DND-41 (cell line): ENCODE measurements around the gene TJP2.

Experiments
- ATAC-seq: fragments of 200-7000 bp; cut with Tn5 transposase; 3 replicates; pipeline ENCODE4 v1.9.1; 2021; ENCODE audit warnings: low read depth; ENCODE audit not compliant: insufficient read depth
- DNase-seq: peaks from one replicate; pipeline ENCODE4 v3.0.0-alpha.2; 2020
- H2AFZ ChIP-seq: 2 replicates; pipeline ENCODE4 v1.6.0; 2012; ENCODE audit warnings: low read depth, low read length
- H3K27ac ChIP-seq: 2 replicates; pipeline ENCODE4 v1.5.1; 2012; ENCODE audit warnings: low read length, inconsistent platforms
- H3K27me3 ChIP-seq: fragments of 200-600 bp; sonication (generic); 2 replicates; pipeline ENCODE4 v1.6.0; 2012; ENCODE audit warnings: low read length, mild to moderate bottlenecking, inconsistent platforms; ENCODE audit not compliant: insufficient read depth, poor library complexity
- H3K36me3 ChIP-seq: 2 replicates; pipeline ENCODE4 v1.5.1; 2012; ENCODE audit warnings: low read length, inconsistent platforms; ENCODE audit not compliant: insufficient read depth
- H3K4me1 ChIP-seq: 2 replicates; pipeline ENCODE4 v1.5.1; 2012; ENCODE audit warnings: mild to moderate bottlenecking, low read length; ENCODE audit not compliant: insufficient read depth
- H3K4me2 ChIP-seq: 2 replicates; pipeline ENCODE4 v1.6.0; 2012; ENCODE audit warnings: mild to moderate bottlenecking, moderate library complexity, low read length, inconsistent platforms; ENCODE audit not compliant: insufficient read depth
- H3K4me3 ChIP-seq, 2 experiments: fragments of 200-600 bp in 1 of 2; shearing (Covaris generic) in 1 of 2; 2 replicates each; pipeline ENCODE4 v1.5.1; 2012 to 2016; ENCODE audit warnings: inconsistent platforms in 2 of 2, low read length in 2 of 2, mild to moderate bottlenecking in 2 of 2, low read depth in 1 of 2, moderate library complexity in 1 of 2
- H3K79me2 ChIP-seq: 2 replicates; pipeline ENCODE4 v1.6.0; 2012; ENCODE audit warnings: low read length, inconsistent platforms; ENCODE audit not compliant: insufficient read depth
- H3K9ac ChIP-seq: 2 replicates; pipeline ENCODE4 v1.6.0; 2012; ENCODE audit warnings: low read depth, mild to moderate bottlenecking, inconsistent platforms, low read length, moderate library complexity
- H3K9me3 ChIP-seq: 2 replicates; pipeline ENCODE4 v1.5.1; 2012; ENCODE audit warnings: low read length, moderate library complexity, mild to moderate bottlenecking, inconsistent platforms; ENCODE audit not compliant: insufficient read depth, severe bottlenecking
- H4K20me1 ChIP-seq: 2 replicates; pipeline ENCODE4 v1.6.0; 2012; ENCODE audit warnings: low read length; ENCODE audit not compliant: insufficient read depth
- EZH2 ChIP-seq: IDR thresholded peaks from 3 replicates; pipeline ENCODE4 v1.6.1; 2012; ENCODE audit warnings: borderline replicate concordance, low read depth, mild to moderate bottlenecking, moderate library complexity, low read length, inconsistent platforms; ENCODE audit not compliant: severe bottlenecking
- TF ChIP-seq, protein P1 (sequence below): IDR thresholded peaks from 2 replicates; pipeline ENCODE4 v1.5.1; 2012; ENCODE audit warnings: borderline replicate concordance, low read length, moderate library complexity, mild to moderate bottlenecking; ENCODE audit not compliant: poor library complexity, severe bottlenecking; ENCODE audit errors: extremely low read depth

Gene TJP2

DNA sequence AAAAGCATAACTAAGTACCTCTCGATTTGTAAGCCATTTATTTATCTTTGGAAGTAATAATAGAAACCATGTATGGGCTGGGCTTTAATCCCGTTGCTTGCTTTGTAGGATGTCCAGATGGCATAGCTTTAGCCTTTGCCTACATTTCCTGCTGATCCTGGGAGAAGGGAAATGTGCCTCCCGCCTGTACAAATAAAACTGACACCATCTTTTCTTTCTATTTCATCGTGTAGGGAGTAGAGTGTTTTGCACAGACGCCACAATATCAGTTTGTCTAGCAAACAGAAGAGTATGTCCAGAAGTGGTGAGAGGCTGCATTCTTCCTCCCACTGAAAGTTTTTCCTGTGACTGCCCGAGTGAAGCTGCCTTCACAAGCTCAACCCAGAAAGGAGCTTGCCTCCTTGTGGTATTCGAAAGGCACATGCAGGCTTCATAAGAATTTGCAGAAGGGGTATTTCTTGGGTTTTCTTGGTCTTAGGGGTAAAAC, 24.7 kb upstream of the TJP2 start:
- Histone ChIP-seq H3K79me2 (no peaks in the 10 kb centered on the region), H2AFZ (no peak overlapping the region)

GRCh38 chr9:69151506-69151905, 22.6 kb upstream of the TJP2 start:
- H3K27ac ChIP-seq = no peak overlapping the region
- no peaks in the 10 kb centered on the region for H3K4me1 ChIP-seq
- H3K4me3 ChIP-seq = no peak overlapping the region
- no peak for DNase-seq
- H2AFZ ChIP-seq = no peak overlapping the region
- H3K27me3 ChIP-seq = no peaks in the 10 kb centered on the region
- no peak overlapping the region for H3K4me2 ChIP-seq
- TF ChIP-seq, protein P1, sequence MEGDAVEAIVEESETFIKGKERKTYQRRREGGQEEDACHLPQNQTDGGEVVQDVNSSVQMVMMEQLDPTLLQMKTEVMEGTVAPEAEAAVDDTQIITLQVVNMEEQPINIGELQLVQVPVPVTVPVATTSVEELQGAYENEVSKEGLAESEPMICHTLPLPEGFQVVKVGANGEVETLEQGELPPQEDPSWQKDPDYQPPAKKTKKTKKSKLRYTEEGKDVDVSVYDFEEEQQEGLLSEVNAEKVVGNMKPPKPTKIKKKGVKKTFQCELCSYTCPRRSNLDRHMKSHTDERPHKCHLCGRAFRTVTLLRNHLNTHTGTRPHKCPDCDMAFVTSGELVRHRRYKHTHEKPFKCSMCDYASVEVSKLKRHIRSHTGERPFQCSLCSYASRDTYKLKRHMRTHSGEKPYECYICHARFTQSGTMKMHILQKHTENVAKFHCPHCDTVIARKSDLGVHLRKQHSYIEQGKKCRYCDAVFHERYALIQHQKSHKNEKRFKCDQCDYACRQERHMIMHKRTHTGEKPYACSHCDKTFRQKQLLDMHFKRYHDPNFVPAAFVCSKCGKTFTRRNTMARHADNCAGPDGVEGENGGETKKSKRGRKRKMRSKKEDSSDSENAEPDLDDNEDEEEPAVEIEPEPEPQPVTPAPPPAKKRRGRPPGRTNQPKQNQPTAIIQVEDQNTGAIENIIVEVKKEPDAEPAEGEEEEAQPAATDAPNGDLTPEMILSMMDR = no peak
- no peak for TF ChIP-seq EZH2
- ATAC-seq = no peak
- no peaks in the 10 kb centered on the region for H3K9me3 ChIP-seq
- no peaks in the 10 kb centered on the region for H4K20me1 ChIP-seq
- no peak overlapping the region for H3K9ac ChIP-seq
- no peaks in the 10 kb centered on the region for H3K79me2 ChIP-seq
- H3K36me3 ChIP-seq = no peaks in the 10 kb centered on the region

More for the DNA sequence above, 24.7 kb upstream of the TJP2 start:
- Histone ChIP-seq H3K27me3 (no peaks in the 10 kb centered on the region), H3K4me1 (no peaks in the 10 kb centered on the region), H3K27ac (no peak overlapping the region), H3K9ac (no peak overlapping the region), H3K4me3 (no peak overlapping the region), H3K9me3 (no peaks in the 10 kb centered on the region), H3K36me3 (no peaks in the 10 kb centered on the region), H3K4me2 (no peak overlapping the region), H4K20me1 (no peaks in the 10 kb centered on the region)
- DNase-seq (no peak), ATAC-seq (no peak)
- TF ChIP-seq, protein P1 = no peak
- TF ChIP-seq EZH2 = no peak

GRCh38 chr9:69153707-69154521, 20.2 kb upstream of the TJP2 start:
- Histone ChIP-seq H3K27ac (no peak overlapping the region), H3K9ac (no peak overlapping the region), H3K36me3 (no peaks in the 10 kb centered on the region), H3K79me2 (no peaks in the 10 kb centered on the region), H3K27me3 (no peaks in the 10 kb centered on the region), H3K4me2 (no peak overlapping the region), H2AFZ (no peak overlapping the region), H3K4me3 (no peak overlapping the region), H3K4me1 (no peaks in the 10 kb centered on the region), H4K20me1 (no peaks in the 10 kb centered on the region), H3K9me3 (no peaks in the 10 kb centered on the region)
- TF ChIP-seq EZH2 = no peak
- TF ChIP-seq, protein P1 = no peak
- DNase-seq = no peak
- no peak for ATAC-seq
